HepG2 (cell line): Measurements from ENCODE around the gene C17orf75.

ENCODE experiments used
- JUND ChIP-seq: sonication (generic); formaldehyde crosslinking; IDR thresholded peaks from 2 replicates; pipeline ENCODE4 v1.8.0; 2022; ENCODE audit warnings: mild to moderate bottlenecking, missing genetic modification reagents
- NR1H2 ChIP-seq: sonication (generic); formaldehyde crosslinking; IDR thresholded peaks from 2 replicates; pipeline ENCODE4 v1.8.1; 2022; ENCODE audit warnings: low read depth, missing genetic modification reagents, borderline replicate concordance
- ZNF562 ChIP-seq: sonication (generic); formaldehyde crosslinking; IDR thresholded peaks from 2 replicates; pipeline ENCODE4 v1.8.0; 2022; ENCODE audit warnings: missing genetic modification reagents, borderline replicate concordance
- TF ChIP-seq, protein P1 (sequence below): sonication (generic); formaldehyde crosslinking; IDR thresholded peaks from 2 replicates; pipeline ENCODE4 v1.5.0; 2020; ENCODE audit warnings: missing genetic modification reagents
- TF ChIP-seq, protein P2 (sequence below): sonication (generic); formaldehyde crosslinking; IDR thresholded peaks from 2 replicates; pipeline ENCODE4 v1.5.1; 2020; ENCODE audit warnings: mild to moderate bottlenecking, missing genetic modification reagents, moderate library complexity
- TF ChIP-seq, protein P3 (sequence below): sonication (generic); formaldehyde crosslinking; IDR thresholded peaks from one replicate; pipeline ENCODE4 v1.5.1; 2020; ENCODE audit warnings: mild to moderate bottlenecking, missing genetic modification reagents; ENCODE audit errors: not compliant biosample characterization

DNA sequence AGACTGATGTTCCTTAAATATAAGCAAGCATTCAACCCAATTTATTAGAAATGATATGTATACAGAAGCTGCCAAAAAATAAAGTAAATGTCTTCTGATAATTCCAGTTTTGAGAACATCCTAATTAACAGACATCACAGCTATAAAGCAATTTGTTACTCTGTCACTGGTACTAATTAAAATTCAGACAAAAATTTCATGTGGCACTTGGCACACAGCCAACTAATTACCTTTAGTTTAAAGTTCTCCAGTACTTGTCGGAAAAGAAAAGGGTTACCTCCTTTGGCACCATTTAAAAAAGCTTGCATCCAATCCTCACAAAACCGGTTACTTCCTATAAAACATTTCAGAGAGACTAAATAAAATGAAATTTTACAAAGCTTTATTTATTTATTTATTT, 8.8 kb downstream of the C17orf75 start:
- TF ChIP-seq, protein P1, sequence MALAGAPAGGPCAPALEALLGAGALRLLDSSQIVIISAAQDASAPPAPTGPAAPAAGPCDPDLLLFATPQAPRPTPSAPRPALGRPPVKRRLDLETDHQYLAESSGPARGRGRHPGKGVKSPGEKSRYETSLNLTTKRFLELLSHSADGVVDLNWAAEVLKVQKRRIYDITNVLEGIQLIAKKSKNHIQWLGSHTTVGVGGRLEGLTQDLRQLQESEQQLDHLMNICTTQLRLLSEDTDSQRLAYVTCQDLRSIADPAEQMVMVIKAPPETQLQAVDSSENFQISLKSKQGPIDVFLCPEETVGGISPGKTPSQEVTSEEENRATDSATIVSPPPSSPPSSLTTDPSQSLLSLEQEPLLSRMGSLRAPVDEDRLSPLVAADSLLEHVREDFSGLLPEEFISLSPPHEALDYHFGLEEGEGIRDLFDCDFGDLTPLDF (CRISPR knock-in tag), result no peak
- TF ChIP-seq, protein P2, sequence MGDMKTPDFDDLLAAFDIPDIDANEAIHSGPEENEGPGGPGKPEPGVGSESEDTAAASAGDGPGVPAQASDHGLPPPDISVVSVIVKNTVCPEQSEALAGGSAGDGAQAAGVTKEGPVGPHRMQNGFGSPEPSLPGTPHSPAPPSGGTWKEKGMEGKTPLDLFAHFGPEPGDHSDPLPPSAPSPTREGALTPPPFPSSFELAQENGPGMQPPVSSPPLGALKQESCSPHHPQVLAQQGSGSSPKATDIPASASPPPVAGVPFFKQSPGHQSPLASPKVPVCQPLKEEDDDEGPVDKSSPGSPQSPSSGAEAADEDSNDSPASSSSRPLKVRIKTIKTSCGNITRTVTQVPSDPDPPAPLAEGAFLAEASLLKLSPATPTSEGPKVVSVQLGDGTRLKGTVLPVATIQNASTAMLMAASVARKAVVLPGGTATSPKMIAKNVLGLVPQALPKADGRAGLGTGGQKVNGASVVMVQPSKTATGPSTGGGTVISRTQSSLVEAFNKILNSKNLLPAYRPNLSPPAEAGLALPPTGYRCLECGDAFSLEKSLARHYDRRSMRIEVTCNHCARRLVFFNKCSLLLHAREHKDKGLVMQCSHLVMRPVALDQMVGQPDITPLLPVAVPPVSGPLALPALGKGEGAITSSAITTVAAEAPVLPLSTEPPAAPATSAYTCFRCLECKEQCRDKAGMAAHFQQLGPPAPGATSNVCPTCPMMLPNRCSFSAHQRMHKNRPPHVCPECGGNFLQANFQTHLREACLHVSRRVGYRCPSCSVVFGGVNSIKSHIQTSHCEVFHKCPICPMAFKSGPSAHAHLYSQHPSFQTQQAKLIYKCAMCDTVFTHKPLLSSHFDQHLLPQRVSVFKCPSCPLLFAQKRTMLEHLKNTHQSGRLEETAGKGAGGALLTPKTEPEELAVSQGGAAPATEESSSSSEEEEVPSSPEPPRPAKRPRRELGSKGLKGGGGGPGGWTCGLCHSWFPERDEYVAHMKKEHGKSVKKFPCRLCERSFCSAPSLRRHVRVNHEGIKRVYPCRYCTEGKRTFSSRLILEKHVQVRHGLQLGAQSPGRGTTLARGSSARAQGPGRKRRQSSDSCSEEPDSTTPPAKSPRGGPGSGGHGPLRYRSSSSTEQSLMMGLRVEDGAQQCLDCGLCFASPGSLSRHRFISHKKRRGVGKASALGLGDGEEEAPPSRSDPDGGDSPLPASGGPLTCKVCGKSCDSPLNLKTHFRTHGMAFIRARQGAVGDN (CRISPR knock-in tag), result no peak
- TF ChIP-seq JUND (CRISPR knock-in tag) (no peak), NR1H2 (CRISPR knock-in tag) (no peak), ZNF562 (CRISPR knock-in tag) (no peak)
- TF ChIP-seq, protein P3, sequence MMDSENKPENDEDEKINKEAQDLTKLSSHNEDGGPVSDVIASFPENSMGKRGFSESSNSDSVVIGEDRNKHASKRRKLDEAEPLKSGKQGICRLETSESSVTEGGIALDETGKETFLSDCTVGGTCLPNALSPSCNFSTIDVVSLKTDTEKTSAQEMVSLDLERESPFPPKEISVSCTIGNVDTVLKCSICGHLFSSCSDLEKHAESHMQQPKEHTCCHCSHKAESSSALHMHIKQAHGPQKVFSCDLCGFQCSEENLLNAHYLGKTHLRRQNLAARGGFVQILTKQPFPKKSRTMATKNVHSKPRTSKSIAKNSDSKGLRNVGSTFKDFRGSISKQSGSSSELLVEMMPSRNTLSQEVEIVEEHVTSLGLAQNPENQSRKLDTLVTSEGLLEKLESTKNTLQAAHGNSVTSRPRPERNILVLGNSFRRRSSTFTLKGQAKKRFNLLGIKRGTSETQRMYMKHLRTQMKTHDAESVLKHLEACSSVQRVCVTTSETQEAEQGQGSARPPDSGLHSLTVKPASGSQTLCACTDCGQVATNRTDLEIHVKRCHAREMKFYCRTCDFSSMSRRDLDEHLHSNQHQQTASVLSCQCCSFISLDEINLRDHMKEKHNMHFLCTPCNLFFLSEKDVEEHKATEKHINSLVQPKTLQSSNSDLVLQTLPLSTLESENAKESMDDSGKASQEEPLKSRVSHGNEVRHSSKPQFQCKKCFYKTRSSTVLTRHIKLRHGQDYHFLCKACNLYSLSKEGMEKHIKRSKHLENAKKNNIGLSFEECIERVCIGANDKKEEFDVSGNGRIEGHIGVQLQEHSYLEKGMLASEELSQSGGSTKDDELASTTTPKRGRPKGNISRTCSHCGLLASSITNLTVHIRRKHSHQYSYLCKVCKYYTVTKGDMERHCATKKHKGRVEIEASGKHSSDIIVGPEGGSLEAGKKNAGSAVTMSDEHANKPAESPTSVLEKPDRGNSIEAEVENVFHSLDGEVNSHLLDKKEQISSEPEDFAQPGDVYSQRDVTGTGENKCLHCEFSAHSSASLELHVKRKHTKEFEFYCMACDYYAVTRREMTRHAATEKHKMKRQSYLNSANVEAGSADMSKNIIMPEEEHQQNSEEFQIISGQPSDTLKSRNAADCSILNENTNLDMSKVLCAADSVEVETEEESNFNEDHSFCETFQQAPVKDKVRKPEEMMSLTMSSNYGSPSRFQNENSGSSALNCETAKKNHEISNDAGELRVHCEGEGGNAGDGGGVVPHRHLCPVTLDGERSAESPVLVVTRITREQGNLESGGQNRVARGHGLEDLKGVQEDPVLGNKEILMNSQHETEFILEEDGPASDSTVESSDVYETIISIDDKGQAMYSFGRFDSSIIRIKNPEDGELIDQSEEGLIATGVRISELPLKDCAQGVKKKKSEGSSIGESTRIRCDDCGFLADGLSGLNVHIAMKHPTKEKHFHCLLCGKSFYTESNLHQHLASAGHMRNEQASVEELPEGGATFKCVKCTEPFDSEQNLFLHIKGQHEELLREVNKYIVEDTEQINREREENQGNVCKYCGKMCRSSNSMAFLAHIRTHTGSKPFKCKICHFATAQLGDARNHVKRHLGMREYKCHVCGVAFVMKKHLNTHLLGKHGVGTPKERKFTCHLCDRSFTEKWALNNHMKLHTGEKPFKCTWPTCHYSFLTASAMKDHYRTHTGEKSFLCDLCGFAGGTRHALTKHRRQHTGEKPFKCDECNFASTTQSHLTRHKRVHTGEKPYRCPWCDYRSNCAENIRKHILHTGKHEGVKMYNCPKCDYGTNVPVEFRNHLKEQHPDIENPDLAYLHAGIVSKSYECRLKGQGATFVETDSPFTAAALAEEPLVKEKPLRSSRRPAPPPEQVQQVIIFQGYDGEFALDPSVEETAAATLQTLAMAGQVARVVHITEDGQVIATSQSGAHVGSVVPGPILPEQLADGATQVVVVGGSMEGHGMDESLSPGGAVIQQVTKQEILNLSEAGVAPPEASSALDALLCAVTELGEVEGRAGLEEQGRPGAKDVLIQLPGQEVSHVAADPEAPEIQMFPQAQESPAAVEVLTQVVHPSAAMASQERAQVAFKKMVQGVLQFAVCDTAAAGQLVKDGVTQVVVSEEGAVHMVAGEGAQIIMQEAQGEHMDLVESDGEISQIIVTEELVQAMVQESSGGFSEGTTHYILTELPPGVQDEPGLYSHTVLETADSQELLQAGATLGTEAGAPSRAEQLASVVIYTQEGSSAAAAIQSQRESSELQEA, result no peak
